Duodenal mucosa (tissue), 2 donors: ENCODE measurements around the gene SLC1A1.
A peak's percentile ranks its signal among the peaks of the same experiment; 100 is the strongest.

Experiments
- H3K27ac ChIP-seq: one replicate; pipeline ENCODE4 v1.7.0; 2013; ENCODE audit warnings: low read depth, low read length
- H3K27me3 ChIP-seq, 2 donors: one replicate each; pipeline ENCODE4 v1.7.0; 2013; ENCODE audit warnings: low read length in 2 of 2, control low read depth in 1 of 2; ENCODE audit not compliant: insufficient read depth in 2 of 2, control insufficient read depth in 1 of 2
- H3K36me3 ChIP-seq, 2 donors: one replicate each; pipeline ENCODE4 v1.7.0; 2013; ENCODE audit warnings: low read length in 2 of 2, control low read depth in 1 of 2; ENCODE audit not compliant: insufficient read depth in 2 of 2, control insufficient read depth in 1 of 2
- H3K4me1 ChIP-seq, 2 donors: one replicate each; pipeline ENCODE4 v1.7.0; 2013; ENCODE audit warnings: low read length in 2 of 2, control low read depth in 1 of 2; ENCODE audit not compliant: insufficient read depth in 2 of 2, control insufficient read depth in 1 of 2
- H3K4me3 ChIP-seq, 2 donors: one replicate each; pipeline ENCODE4 v1.7.0; 2013; ENCODE audit warnings: low read length in 2 of 2, low read depth in 1 of 2
- H3K9ac ChIP-seq, 2 donors: one replicate each; pipeline ENCODE4 v1.7.0; 2013; ENCODE audit warnings: low read length in 2 of 2, low read depth in 1 of 2
- H3K9me3 ChIP-seq, 2 donors: one replicate each; pipeline ENCODE4 v1.7.0; 2013; ENCODE audit warnings: low read length in 2 of 2, control low read depth in 1 of 2; ENCODE audit not compliant: control insufficient read depth in 1 of 2

The SLC1A1 gene

DNA sequence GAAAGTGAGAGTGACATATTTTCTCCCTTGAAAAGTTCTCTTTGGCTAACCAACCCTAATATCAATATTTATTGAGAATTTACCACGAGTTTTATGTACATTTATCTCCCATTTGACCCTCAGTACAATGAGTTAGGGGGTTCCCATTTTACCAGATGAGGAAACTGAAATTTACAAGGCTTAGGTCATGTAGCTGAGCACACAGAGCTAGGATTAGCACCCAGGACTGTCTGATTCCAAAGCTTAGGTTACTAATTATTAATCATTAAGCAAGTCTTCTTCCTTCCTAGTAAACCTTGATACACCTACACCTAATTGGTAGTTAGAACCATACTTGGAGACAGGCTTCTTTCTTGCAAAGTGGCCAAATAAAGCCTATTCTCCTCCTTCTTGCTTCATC is 12.2 kb downstream of the SLC1A1 start:
- Histone ChIP-seq H3K4me3 (no peak overlapping the region), H3K9ac (no peak overlapping the region), H3K36me3 (no peaks in the 10 kb centered on the region), H3K27ac (no peak overlapping the region), H3K27me3 (no peaks in the 10 kb centered on the region), H3K4me1 (peaks cover 0 to 15% of the 10 kb centered on the region in 2 donors), H3K9me3 (no peaks in the 10 kb centered on the region)

DNA sequence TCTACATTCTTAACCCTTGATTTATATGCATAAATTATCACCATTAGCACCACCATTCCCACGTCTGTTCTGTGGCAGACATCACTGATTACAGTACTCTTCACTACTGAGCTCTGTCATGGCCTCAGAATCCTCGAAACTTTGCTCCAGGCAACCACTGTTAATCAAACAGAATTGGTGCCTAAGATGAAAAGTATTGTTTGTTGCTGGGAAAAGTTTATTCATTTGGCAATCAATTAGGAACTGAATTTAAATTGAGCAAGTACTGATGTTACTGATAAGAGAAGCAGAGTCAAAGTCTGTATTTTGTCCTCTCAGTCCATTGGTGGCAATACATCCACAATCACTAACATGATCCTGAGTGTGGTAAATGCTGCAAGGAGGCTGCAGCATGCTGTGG is 12.8 kb downstream of the SLC1A1 start:
- Histone ChIP-seq H3K4me1 (peaks cover under 1 to 20% of the 10 kb centered on the region in 2 donors), H3K36me3 (no peaks in the 10 kb centered on the region), H3K27me3 (no peaks in the 10 kb centered on the region), H3K4me3 (no peak overlapping the region), H3K9me3 (no peaks in the 10 kb centered on the region), H3K9ac (no peak overlapping the region), H3K27ac (no peak overlapping the region)

DNA sequence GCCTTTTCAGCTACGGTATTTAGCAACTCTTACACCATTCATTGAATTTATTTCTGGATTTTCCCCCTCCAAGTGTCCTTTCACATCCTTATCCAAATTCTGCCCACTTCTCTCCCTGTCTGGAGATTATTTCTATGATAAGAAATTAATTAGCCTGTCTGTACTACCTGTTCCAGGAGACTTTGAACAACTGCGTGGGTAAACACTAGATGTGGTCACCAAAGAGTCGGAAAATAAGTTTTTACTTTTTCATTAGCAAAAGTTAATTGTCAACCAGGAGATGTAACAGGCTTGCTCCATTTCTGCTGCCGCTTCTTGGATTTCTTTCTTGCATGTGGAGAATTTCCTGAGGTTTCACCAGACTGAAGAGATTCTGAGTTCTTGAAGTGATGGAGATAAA is 14.0 kb downstream of the SLC1A1 start:
- no peak overlapping the region for H3K27ac ChIP-seq
- no peaks in the 10 kb centered on the region for H3K36me3 ChIP-seq
- peaks cover 12 to 29% of the 10 kb centered on the region in 2 donors for H3K4me1 ChIP-seq
- H3K9me3 ChIP-seq: no peaks in the 10 kb centered on the region
- H3K9ac ChIP-seq: no peak overlapping the region
- H3K27me3 ChIP-seq: no peaks in the 10 kb centered on the region
- H3K4me3 ChIP-seq: no peak overlapping the region

DNA sequence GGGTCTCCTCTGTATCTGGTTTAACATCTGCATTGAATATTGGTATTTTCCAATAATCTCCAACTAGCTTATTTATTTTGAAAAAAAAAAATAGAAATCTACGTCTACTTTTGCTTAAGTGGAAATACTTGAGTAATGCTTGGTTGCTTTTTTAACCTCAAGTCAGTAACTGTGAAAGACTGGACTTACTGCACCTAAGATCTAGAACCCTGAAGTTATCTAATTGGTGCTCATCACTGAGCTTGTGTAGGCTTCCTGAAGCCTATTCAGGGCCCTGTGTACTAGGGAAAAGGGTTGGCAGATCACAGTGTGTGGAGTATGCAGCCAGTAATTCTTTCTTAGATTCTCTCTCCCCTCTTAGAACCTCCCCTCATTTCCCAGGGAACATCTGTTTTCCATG is 16.2 kb downstream of the SLC1A1 start:
- Histone ChIP-seq H3K36me3 (no peaks in the 10 kb centered on the region), H3K27me3 (no peaks in the 10 kb centered on the region), H3K27ac (no peak overlapping the region), H3K4me1 (peaks cover 20 to 44% of the 10 kb centered on the region in 2 donors), H3K4me3 (no peak overlapping the region), H3K9me3 (no peaks in the 10 kb centered on the region), H3K9ac (no peak overlapping the region)

DNA sequence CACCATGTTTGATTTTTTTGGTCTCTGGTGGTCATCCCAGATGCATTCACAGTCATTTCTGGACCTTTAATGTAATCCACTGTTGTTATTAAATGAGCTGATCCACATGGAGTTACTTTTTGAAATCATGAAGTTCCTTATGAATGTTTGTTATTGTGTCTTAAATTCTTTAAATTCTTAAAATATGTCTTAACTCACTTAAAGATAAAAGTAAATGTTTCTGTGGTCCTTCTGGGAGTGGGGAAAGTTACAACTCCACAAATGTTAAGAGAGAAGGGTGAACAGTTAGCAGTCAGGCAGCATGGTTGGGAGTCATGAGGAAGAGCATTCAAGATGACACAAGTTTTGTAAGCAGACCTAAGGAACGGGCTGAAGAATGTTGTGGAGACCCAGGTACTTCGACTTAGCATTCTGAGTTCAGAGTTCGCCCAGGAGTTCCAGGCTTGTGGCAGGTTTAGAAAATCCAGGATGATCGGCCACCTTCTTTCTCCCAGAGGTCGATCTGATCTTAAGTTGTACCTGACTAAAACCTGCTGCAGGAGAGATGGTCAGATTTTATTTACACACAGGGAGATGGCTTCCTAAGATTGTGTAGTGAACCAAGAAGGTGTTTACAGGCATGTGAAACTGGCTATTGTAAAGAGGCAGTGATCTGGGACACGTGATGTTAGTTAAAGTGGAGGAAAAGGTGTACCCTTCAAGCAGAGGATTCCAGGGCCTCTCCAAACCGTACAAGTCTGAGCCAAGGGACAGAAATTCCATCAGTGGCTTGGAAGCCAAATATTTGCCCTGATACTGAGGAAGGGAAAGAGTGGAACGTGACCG is 17.2 kb downstream of the SLC1A1 start:
- peaks cover 20 to 45% of the 10 kb centered on the region in 2 donors for H3K4me1 ChIP-seq
- no peak overlapping the region for H3K27ac ChIP-seq
- H3K36me3 ChIP-seq: no peaks in the 10 kb centered on the region
- no peak overlapping the region for H3K9ac ChIP-seq
- no peaks in the 10 kb centered on the region for H3K9me3 ChIP-seq
- H3K4me3 ChIP-seq: no peak overlapping the region
- no peaks in the 10 kb centered on the region for H3K27me3 ChIP-seq

DNA sequence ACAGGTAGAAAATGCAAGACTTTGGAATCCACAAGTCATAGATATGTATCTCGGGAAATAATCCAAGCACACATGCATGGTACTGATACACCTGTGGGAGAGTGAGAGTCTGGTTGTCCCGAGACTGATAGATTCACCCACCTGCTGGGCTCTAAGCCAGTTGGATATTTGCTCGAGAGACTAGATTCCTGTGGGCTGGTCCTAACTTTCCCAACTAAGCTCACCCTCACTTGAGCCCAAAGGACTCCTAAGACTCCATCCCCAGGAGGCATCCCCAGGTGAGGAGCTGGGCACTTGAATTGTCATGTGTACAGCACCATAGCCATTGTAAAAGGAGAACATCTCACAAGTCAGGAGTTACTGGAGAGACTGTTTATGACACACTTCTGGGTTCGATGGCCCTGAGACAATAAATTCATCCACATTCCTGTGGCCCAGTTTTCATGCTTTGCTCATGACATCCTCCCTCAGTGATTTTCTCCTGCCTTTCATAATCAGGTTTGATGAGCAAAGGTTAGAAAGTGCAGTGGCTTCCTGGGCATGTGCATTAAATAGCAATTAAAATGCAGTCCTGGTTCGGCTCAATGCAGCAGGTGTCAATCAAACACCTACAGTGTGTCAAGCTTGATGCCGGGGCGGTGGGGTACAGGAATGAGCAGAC is 18.1 kb downstream of the SLC1A1 start:
- Histone ChIP-seq H3K9me3 (no peaks in the 10 kb centered on the region), H3K4me3 (no peak overlapping the region), H3K27me3 (no peaks in the 10 kb centered on the region), H3K9ac (no peak overlapping the region), H3K27ac (no peak overlapping the region), H3K36me3 (no peaks in the 10 kb centered on the region), H3K4me1 (peaks cover 20 to 37% of the 10 kb centered on the region in 2 donors)

DNA sequence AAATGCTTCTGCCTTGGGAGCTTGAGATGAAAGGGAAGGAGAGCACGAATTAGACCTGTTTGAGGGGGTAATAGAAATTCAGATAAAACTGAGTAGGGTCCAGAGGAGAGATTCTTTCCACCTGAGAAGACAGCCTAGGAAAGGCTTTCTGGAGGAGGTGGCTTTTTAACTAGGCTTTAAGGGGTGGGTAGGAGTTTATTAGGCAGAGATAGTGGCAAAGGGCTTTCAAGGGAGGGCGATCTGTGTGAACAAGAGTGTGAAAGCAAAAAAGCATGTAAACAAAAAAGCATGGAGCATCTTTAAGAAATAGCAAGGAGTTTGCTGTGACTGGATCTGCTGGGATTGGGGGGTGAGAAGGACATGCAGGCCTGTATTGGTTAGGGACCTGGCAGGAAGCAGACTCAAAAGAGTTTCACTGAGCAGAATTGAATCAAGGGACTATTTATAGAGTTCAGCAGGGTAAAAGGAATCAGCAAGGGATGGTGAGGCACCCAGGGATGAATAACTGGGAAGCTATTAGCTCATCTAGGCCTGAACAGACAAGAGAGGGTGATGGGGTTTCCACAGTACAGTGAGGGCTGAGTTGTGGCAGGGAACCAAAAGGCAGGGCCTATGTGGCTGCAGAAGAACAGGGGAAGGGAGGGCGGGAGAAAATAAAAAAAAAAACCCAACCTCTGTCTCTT is 18.8 kb downstream of the SLC1A1 start:
- Histone ChIP-seq H3K9ac (no peak overlapping the region), H3K27ac (no peak overlapping the region), H3K4me1 (peaks cover 20 to 36% of the 10 kb centered on the region in 2 donors), H3K36me3 (no peaks in the 10 kb centered on the region), H3K9me3 (no peaks in the 10 kb centered on the region), H3K4me3 (no peak overlapping the region), H3K27me3 (no peaks in the 10 kb centered on the region)

DNA sequence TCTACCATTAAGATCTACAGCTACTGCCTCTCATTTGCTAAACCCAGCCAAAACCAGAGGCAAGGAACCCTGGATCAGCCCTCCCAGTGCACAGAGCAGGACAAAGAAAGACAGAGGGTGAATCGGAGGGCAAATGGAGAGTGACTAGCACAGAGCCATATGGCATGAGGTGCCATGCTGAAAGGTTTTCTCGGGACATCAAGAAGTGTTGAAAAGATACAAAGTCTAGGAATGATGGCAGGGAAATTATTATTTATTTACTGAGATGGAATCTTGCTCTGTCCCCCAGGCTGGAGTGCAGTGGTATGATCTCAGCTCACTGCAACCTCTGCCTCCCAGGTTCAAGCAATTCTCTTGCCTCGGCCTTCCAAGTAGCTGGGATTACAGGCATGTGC is 19.3 kb downstream of the SLC1A1 start:
- Histone ChIP-seq H3K4me1 (peaks cover 20 to 36% of the 10 kb centered on the region in 2 donors), H3K4me3 (no peak overlapping the region), H3K36me3 (no peaks in the 10 kb centered on the region), H3K27ac (no peak overlapping the region), H3K9me3 (no peaks in the 10 kb centered on the region), H3K9ac (no peak overlapping the region), H3K27me3 (no peaks in the 10 kb centered on the region)

DNA sequence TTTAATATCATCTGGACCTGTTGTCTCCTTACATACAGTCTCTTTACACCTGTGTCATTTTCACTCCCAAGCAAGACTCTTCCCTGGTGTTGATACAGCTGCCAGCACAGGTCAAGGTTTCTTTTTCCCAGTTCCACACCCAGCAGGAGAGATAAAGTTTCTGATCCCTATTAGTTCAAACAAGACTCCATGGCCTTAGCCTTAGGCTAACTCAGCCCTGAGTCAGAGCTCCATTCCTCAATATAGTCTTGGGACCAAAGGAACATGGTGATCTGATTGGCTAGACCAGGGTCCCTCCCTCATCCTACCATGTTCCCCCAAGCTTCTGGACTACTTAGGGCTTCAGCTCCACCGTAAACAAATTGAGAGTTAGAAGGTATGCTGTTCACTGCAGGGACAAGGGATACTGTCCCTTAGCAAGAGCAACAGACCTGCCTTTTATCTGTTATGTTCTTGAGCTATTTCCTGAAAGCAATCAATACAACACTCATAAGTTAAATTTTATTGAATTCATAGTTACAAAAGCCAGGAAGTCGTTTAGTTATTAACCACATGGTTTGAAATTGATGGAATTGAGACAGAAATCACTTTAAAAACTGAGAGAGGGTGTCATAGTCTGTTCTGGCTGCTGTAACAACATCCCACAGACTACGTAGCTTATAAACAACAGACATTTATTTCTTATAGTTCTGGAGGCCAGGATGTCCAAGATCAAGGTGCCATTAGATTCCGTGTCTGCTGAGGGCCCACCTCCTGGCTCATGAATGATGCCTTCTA is 20.5 kb downstream of the SLC1A1 start:
- no peaks in the 10 kb centered on the region for H3K27me3 ChIP-seq
- no peaks in the 10 kb centered on the region for H3K9me3 ChIP-seq
- no peak overlapping the region for H3K9ac ChIP-seq
- H3K36me3 ChIP-seq: no peaks in the 10 kb centered on the region
- peak overlapping the region; percentile 20 for H3K27ac ChIP-seq
- no peak overlapping the region for H3K4me3 ChIP-seq
- H3K4me1 ChIP-seq: peaks cover 20 to 36% of the 10 kb centered on the region in 2 donors
